ENCODE results near the gene YTHDF1.
"Not testable (repeated sequence)": the region's sequence is repeated elsewhere in the genome, so short reads cannot be mapped to it uniquely, and the experiment has no call there.

The YTHDF1 gene

DNA sequence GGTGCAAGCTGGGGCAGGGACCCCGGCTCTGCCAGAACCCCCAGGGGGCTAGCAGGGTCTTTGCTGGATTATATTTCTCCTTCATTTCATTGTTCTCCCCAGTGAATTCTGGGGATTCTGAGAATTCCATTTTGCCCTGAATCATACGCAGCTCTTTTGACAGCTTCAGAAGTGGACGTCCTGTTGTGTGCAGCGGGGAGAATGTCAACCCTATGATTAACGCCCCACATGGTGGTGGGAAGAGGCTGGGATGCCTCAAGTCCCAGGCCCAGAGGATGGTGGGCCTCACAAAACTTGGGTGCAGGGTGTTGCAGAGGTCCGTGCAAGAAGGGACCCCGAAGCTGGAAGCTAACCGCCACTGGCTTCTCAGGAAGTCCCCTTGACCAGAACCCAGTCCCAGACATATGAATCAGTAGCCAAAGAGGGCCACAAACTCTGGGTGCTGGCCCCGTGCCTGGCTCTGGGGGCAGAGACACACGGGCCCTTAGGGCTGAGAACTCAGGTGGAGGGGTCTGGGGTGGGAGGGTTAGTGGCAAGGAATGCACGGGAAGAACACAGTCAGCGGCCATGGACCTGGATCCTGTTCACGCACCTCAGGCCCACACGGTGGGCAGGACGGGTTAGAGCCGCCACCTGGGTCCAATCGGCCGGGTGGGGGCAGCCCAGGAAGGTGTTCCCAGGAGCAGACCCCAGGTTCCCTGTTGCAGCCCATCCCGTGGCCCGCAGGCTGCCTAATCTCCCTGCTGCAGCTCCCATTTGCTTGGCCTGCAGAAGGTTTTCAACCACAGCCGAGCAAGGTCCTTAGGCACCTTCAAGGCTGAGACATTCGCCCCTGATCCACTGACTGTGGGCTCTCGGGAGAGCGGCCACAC lies 51.2 kb downstream of the YTHDF1 start:
- no peak overlapping the region for H3K9ac ChIP-seq (ENCODE audit: low read length)
- no peaks in the 10 kb centered on the region for H3K36me3 ChIP-seq (ENCODE audit: control insufficient read depth, insufficient read depth, low read length, severe bottlenecking)
- no peaks in the 10 kb centered on the region for H3K9me3 ChIP-seq (ENCODE audit: control insufficient read depth, low read length)
- no peak for DNase-seq (ENCODE audit: low read depth)
- peaks cover 61% of the 10 kb centered on the region for H3K27me3 ChIP-seq (replicated peaks; ENCODE audit: control insufficient read depth, insufficient read depth, low read length)
- no peaks in the 10 kb centered on the region for H3K4me1 ChIP-seq (ENCODE audit: control insufficient read depth, insufficient read depth, low read length)
- H3K4me3 ChIP-seq (ENCODE audit: low read length) = no peak overlapping the region

DNA sequence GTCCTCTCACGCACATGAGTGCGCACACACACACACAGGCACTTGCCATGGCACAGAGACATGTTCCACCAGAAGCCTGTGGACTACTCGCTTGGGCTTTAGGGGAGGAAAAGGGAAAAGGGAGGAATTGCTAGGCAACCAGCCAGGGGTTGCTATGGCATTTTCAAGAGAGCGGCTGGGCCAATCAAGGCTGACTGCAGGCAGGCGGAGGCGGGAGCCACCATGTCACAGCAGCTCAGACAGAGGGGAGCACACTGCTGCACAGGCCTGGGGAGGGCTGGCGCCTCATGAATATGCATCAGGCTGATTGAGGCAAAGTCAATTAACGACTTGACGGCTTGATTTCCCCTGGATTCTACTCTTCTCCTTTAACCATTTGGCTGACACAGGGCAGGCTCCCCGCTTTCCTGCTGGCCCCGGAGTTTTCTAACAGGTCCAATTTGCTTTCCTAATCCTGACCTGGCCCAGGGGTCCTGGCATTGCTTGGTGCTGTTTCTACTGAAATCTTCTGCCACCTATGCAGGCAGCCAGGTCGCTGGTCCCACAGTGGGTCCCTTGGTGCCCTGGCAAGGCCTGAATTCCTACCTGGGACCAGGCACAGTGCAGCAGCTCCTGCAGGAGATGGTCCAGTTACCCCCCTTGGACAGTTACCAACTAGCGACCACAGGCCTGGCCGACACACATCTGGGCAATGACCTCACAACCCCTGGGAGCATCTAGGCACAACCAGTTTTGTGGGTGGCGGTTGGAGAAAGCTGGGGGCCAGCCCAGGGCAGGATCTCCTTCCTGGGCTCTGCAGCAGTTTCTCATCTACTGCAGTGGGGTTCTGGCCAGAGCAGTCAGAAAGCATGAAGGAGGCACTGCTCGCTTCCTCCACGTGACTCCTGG lies 52.1 kb downstream of the YTHDF1 start:
- DNase-seq (ENCODE audit: low read depth) = no peak
- no peaks in the 10 kb centered on the region for H3K4me1 ChIP-seq (ENCODE audit: control insufficient read depth, insufficient read depth, low read length)
- no peaks in the 10 kb centered on the region for H3K36me3 ChIP-seq (ENCODE audit: control insufficient read depth, insufficient read depth, low read length, severe bottlenecking)
- no peak overlapping the region for H3K9ac ChIP-seq (ENCODE audit: low read length)
- H3K9me3 ChIP-seq (ENCODE audit: control insufficient read depth, low read length) = no peaks in the 10 kb centered on the region
- H3K27me3 ChIP-seq (replicated peaks; ENCODE audit: control insufficient read depth, insufficient read depth, low read length) = peaks cover 65% of the 10 kb centered on the region
- H3K4me3 ChIP-seq (ENCODE audit: low read length) = no peak overlapping the region

DNA sequence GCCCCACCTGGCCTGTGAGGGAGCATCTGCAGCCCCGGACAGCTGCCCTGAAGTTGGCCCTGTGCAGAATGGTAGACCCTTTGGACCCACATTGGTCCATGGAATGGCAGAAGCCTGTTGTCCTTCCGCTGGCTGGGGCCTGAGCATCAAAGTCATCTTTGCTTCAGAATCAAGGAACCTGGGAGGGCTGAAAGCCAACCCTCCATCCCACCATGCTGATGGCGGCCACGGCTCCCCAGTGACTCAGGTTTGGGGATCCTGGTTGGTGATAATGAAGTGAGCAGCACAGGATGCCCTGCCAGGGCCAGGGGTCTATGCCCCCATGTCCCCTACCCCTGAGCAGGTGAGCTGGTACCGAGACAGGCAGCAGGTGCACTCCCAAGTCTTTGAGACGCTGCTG lies 52.8 kb downstream of the YTHDF1 start:
- no peak for DNase-seq (ENCODE audit: low read depth)
- H3K27me3 ChIP-seq (replicated peaks; ENCODE audit: control insufficient read depth, insufficient read depth, low read length) = peaks cover 65% of the 10 kb centered on the region
- no peaks in the 10 kb centered on the region for H3K9me3 ChIP-seq (ENCODE audit: control insufficient read depth, low read length)
- no peak overlapping the region for H3K4me3 ChIP-seq (ENCODE audit: low read length)
- no peaks in the 10 kb centered on the region for H3K36me3 ChIP-seq (ENCODE audit: control insufficient read depth, insufficient read depth, low read length, severe bottlenecking)
- H3K4me1 ChIP-seq (ENCODE audit: control insufficient read depth, insufficient read depth, low read length) = no peaks in the 10 kb centered on the region
- no peak overlapping the region for H3K9ac ChIP-seq (ENCODE audit: low read length)

DNA sequence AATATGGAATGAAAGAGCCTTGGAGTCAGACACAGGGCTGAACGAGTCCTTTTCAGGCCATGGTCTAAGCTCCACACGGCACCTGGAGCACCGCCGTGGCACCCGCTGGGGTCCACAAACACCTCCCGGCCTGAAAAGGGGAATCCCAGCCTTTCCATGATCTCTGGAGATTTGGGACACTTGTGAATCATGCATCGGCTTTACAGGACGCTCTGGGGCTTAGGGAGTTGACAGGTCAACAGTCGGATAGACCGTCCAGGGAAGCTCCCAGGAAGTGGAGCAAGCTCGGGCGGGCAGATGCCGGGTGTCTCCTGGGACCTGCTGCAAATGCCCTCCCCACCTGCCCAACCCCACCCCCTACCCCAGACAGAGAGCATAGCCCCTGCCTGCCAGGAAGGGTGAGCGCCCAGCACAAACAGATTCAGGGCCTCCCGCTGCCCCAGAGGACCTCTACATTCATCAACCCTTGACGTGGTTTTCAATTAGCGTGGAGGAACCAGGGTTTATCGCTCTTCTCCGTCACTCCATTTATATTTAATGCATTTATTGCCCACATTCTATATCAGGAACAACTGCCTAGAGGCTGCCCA lies 53.6 kb downstream of the YTHDF1 start:
- Histone ChIP-seq H3K27me3 (replicated peaks; ENCODE audit: control insufficient read depth, insufficient read depth, low read length) (peaks cover 65% of the 10 kb centered on the region), H3K36me3 (ENCODE audit: control insufficient read depth, insufficient read depth, low read length, severe bottlenecking) (no peaks in the 10 kb centered on the region), H3K4me3 (ENCODE audit: low read length) (no peak overlapping the region), H3K9me3 (ENCODE audit: control insufficient read depth, low read length) (no peaks in the 10 kb centered on the region), H3K4me1 (ENCODE audit: control insufficient read depth, insufficient read depth, low read length) (no peaks in the 10 kb centered on the region), H3K9ac (ENCODE audit: low read length) (no peak overlapping the region)
- DNase-seq (ENCODE audit: low read depth) = no peak

DNA sequence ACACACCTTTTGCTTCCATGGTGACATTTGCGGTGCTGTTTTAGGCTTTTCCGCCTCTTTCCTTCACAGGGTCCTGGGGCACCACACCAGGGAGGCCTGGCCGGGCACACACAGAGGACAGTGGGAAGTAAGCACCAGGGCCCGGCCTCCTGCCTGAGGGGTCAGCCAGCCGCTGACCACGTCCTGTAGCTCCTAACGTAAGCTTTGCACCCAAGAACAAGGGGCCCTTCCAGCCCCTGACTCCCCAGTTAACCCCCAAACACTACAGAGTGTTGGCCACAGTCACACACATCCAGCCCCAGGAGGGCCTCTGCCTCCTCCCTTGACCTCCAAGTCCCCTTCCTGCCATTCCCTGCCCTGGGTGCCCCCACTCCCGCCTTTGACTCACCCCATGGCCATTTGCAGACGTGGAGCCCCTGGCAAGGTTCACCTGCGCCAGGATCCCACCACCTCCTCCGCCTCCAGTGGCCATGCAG lies 54.7 kb downstream of the YTHDF1 start:
- H3K27me3 ChIP-seq (replicated peaks; ENCODE audit: control insufficient read depth, insufficient read depth, low read length) = peaks cover 60% of the 10 kb centered on the region
- H3K9me3 ChIP-seq (ENCODE audit: control insufficient read depth, low read length) = no peaks in the 10 kb centered on the region
- no peaks in the 10 kb centered on the region for H3K36me3 ChIP-seq (ENCODE audit: control insufficient read depth, insufficient read depth, low read length, severe bottlenecking)
- H3K4me3 ChIP-seq (ENCODE audit: low read length) = no peak overlapping the region
- no peaks in the 10 kb centered on the region for H3K4me1 ChIP-seq (ENCODE audit: control insufficient read depth, insufficient read depth, low read length)
- no peak for DNase-seq (ENCODE audit: low read depth)
- H3K9ac ChIP-seq (ENCODE audit: low read length) = no peak overlapping the region

DNA sequence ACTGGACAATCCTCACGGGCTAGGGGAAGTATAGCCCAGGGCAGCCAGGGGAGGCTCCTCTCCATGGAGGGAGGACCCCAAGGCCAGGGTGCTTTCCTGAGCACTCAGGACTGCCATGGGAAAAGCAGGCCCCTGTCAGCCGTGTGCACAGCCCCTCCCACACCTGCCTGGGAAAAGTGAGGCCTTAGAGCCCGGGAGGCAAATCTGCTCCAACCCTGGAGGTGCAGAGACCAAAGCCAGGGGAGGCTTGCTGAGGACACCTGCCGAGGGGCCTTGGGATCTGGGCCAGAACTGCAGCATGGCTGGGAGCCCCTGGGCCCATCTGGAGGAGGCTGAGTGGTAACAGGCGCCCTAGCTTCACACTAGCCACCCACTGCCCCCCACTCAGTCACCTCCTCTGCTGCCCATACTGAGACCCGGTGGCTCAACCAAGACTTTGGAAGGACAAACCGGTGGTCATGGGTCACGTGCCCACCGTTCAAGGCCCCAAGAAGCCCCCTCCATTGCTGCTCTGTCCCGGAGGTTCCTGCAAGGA lies 55.2 kb downstream of the YTHDF1 start:
- no peak for DNase-seq (ENCODE audit: low read depth)
- H3K27me3 ChIP-seq (replicated peaks; ENCODE audit: control insufficient read depth, insufficient read depth, low read length) = peaks cover 60% of the 10 kb centered on the region
- no peaks in the 10 kb centered on the region for H3K4me1 ChIP-seq (ENCODE audit: control insufficient read depth, insufficient read depth, low read length)
- H3K36me3 ChIP-seq (ENCODE audit: control insufficient read depth, insufficient read depth, low read length, severe bottlenecking) = no peaks in the 10 kb centered on the region
- no peak overlapping the region for H3K9ac ChIP-seq (ENCODE audit: low read length)
- no peaks in the 10 kb centered on the region for H3K9me3 ChIP-seq (ENCODE audit: control insufficient read depth, low read length)
- H3K4me3 ChIP-seq (ENCODE audit: low read length) = no peak overlapping the region

DNA sequence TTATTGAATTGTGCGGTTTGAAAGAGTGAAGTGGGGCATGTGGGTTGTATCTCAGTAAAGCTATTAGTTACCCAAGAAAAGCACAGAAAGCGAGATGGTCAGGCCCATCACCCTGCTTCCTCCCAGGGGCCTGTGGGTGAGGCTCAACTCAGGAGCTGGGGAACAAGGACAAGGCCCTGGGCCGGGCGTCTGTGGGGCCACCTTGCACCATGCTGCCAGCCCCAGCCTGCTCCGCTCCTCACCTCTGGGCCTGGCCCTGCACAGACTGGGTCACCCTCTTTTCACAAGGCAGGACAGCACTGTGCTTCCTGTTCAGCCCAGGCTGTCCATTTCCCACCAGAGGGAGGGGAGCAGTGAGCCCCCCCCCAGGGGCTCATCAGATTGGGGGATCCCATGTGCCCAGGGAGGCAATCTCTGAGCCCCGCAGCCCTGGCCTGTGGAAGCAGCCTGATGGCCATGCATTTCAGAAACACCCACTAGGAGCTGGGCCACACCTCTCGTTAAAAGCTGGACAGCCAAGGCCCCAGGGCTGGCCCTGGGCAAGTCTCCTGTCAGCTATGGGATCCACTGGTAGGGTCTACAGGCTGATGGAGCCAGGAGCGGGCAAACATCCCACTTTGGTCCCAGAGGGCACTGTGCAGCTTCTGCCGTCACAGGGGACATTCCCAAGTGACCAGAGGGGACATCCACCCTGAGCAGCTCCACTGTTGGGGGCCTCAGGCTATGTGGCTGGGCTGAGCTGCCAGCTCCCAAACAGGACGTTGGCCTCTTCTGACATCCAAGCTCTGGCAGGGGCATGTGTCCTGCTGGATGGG lies 55.9 kb downstream of the YTHDF1 start:
- no peaks in the 10 kb centered on the region for H3K4me1 ChIP-seq (ENCODE audit: control insufficient read depth, insufficient read depth, low read length)
- H3K27me3 ChIP-seq (replicated peaks; ENCODE audit: control insufficient read depth, insufficient read depth, low read length) = peaks cover 60% of the 10 kb centered on the region
- H3K9ac ChIP-seq (ENCODE audit: low read length) = no peak overlapping the region
- H3K36me3 ChIP-seq (ENCODE audit: control insufficient read depth, insufficient read depth, low read length, severe bottlenecking) = no peaks in the 10 kb centered on the region
- no peak for DNase-seq (ENCODE audit: low read depth)
- no peaks in the 10 kb centered on the region for H3K9me3 ChIP-seq (ENCODE audit: control insufficient read depth, low read length)
- no peak overlapping the region for H3K4me3 ChIP-seq (ENCODE audit: low read length)

DNA sequence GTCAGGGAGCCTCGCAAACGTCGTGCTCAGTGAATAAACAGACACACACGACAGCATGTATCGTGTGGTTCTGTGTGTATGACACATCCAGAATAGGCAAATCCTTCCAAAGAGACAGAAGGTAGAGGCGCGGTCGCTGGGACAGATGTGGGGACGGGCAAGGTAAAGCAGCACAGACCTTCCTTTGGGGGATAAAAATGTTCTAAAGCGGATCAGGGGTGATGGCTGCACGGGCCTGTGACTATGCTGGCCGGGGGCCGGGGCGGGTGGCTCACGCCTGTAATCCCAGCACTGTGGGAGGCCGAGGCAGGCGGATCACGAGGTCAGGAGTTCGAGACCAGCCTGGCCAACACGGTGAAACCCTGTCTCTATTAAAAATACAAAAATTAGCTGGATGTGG lies 56.7 kb downstream of the YTHDF1 start:
- H3K27me3 ChIP-seq (replicated peaks; ENCODE audit: control insufficient read depth, insufficient read depth, low read length) = peaks cover 57% of the 10 kb centered on the region
- H3K9ac ChIP-seq (ENCODE audit: low read length); DNase-seq (ENCODE audit: low read depth); H3K36me3 ChIP-seq (ENCODE audit: control insufficient read depth, insufficient read depth, low read length, severe bottlenecking); H3K9me3 ChIP-seq (ENCODE audit: control insufficient read depth, low read length); H3K4me1 ChIP-seq (ENCODE audit: control insufficient read depth, insufficient read depth, low read length); H3K4me3 ChIP-seq (ENCODE audit: low read length): not testable (repeated sequence)

DNA sequence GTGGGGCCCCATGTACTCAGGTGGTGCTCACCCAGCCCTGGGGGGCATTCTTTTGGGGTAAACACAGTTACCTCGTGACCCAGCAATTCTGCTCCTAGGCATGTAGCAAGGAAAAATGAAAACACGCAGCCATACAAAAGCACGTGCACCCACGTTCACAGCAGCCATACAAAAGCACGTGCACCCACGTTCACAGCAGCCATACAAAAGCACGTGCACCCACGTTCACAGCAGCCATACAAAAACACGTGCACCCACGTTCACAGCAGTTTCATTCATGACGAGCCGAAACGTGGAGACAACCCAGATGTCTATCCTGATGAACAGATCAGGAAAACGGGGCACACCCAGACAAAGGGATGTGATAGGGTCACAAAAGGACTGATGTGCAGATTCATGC lies 57.1 kb downstream of the YTHDF1 start:
- Histone ChIP-seq H3K36me3 (ENCODE audit: control insufficient read depth, insufficient read depth, low read length, severe bottlenecking) (no peaks in the 10 kb centered on the region), H3K4me3 (ENCODE audit: low read length) (no peak overlapping the region), H3K27me3 (replicated peaks; ENCODE audit: control insufficient read depth, insufficient read depth, low read length) (peaks cover 57% of the 10 kb centered on the region), H3K9ac (ENCODE audit: low read length) (no peak overlapping the region), H3K9me3 (ENCODE audit: control insufficient read depth, low read length) (no peaks in the 10 kb centered on the region), H3K4me1 (ENCODE audit: control insufficient read depth, insufficient read depth, low read length) (no peaks in the 10 kb centered on the region)
- DNase-seq (ENCODE audit: low read depth) = no peak

DNA sequence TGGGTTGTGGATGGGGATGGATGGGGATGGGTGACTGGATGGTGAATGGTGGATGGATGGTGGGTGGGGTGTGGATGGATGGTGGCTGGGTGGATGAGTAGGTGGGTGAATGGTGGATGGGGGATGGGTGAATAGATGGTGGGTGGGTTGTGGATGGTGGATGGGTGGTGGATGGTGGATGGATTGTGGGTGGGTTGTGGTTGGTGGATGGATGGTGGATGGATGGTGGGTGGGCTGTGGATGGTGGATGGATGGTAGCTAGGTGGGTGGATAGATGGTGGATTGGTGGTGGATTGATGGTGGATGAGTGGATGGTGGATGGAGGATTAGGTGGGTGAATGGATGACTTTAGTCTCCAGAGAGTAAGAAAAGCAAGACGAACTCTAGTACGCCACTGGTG lies 57.6 kb downstream of the YTHDF1 start:
- Histone ChIP-seq H3K9ac (ENCODE audit: low read length) (no peak overlapping the region), H3K9me3 (ENCODE audit: control insufficient read depth, low read length) (no peaks in the 10 kb centered on the region), H3K4me3 (ENCODE audit: low read length) (no peak overlapping the region), H3K36me3 (ENCODE audit: control insufficient read depth, insufficient read depth, low read length, severe bottlenecking) (no peaks in the 10 kb centered on the region), H3K4me1 (ENCODE audit: control insufficient read depth, insufficient read depth, low read length) (no peaks in the 10 kb centered on the region), H3K27me3 (replicated peaks; ENCODE audit: control insufficient read depth, insufficient read depth, low read length) (peaks cover 54% of the 10 kb centered on the region)
- DNase-seq (ENCODE audit: low read depth) = no peak

Data from adipocyte (in vitro differentiated cells).